Liver (tissue), 3 donors: ENCODE data around the gene STAC2.

Experiments used
- JUND ChIP-seq, 2 donors: IDR thresholded peaks; 2 replicates each; pipeline ENCODE4 v1.6.1; 2016; ENCODE audit warnings: antibody characterized with exemption in 2 of 2
- MAX ChIP-seq: IDR thresholded peaks from 2 replicates; pipeline ENCODE4 v1.6.1; 2016; ENCODE audit warnings: antibody characterized with exemption
- RAD21 ChIP-seq, 2 donors: IDR thresholded peaks; 2 replicates each; pipeline ENCODE4 v1.6.1; 2016; ENCODE audit warnings: antibody characterized with exemption in 2 of 2, mild to moderate bottlenecking in 2 of 2
- RXRA ChIP-seq, 2 donors: IDR thresholded peaks; 2 replicates each; pipeline ENCODE4 v1.6.1; 2017 to 2018; ENCODE audit warnings: antibody characterized with exemption in 2 of 2, mild to moderate bottlenecking in 1 of 2
- SP1 ChIP-seq: IDR thresholded peaks from 2 replicates; pipeline ENCODE4 v1.6.1; 2018; ENCODE audit warnings: antibody characterized with exemption, mild to moderate bottlenecking
- TAF1 ChIP-seq: conservative IDR thresholded peaks from 2 replicates; pipeline ENCODE4 v1.6.1; 2016; ENCODE audit warnings: antibody characterized with exemption, mild to moderate bottlenecking
- YY1 ChIP-seq: IDR thresholded peaks from 2 replicates; pipeline ENCODE4 v1.6.1; 2016; ENCODE audit warnings: antibody characterized with exemption, mild to moderate bottlenecking
- TF ChIP-seq, protein P1 (sequence below): fragments of 150-350 bp; IDR thresholded peaks from 2 replicates; pipeline ENCODE4 v1.5.1; 2017; ENCODE audit warnings: improper control_type of control experiment, low read depth, low read length; ENCODE audit not compliant: missing input control
- TF ChIP-seq, protein P2 (sequence below): IDR thresholded peaks from 2 replicates; pipeline ENCODE4 v1.6.1; 2016; ENCODE audit warnings: antibody characterized with exemption, mild to moderate bottlenecking
- donor health status: healthy.
- donor health status: healthy.

GRCh38 chr17:39205112-39205526, 20.6 kb downstream of the STAC2 start:
- TF ChIP-seq, protein P1, sequence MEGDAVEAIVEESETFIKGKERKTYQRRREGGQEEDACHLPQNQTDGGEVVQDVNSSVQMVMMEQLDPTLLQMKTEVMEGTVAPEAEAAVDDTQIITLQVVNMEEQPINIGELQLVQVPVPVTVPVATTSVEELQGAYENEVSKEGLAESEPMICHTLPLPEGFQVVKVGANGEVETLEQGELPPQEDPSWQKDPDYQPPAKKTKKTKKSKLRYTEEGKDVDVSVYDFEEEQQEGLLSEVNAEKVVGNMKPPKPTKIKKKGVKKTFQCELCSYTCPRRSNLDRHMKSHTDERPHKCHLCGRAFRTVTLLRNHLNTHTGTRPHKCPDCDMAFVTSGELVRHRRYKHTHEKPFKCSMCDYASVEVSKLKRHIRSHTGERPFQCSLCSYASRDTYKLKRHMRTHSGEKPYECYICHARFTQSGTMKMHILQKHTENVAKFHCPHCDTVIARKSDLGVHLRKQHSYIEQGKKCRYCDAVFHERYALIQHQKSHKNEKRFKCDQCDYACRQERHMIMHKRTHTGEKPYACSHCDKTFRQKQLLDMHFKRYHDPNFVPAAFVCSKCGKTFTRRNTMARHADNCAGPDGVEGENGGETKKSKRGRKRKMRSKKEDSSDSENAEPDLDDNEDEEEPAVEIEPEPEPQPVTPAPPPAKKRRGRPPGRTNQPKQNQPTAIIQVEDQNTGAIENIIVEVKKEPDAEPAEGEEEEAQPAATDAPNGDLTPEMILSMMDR: no peak
- TF ChIP-seq YY1: no peak
- no peak for TF ChIP-seq RAD21 (IDR thresholded peaks at IDR 0.05)
- TF ChIP-seq, protein P2, sequence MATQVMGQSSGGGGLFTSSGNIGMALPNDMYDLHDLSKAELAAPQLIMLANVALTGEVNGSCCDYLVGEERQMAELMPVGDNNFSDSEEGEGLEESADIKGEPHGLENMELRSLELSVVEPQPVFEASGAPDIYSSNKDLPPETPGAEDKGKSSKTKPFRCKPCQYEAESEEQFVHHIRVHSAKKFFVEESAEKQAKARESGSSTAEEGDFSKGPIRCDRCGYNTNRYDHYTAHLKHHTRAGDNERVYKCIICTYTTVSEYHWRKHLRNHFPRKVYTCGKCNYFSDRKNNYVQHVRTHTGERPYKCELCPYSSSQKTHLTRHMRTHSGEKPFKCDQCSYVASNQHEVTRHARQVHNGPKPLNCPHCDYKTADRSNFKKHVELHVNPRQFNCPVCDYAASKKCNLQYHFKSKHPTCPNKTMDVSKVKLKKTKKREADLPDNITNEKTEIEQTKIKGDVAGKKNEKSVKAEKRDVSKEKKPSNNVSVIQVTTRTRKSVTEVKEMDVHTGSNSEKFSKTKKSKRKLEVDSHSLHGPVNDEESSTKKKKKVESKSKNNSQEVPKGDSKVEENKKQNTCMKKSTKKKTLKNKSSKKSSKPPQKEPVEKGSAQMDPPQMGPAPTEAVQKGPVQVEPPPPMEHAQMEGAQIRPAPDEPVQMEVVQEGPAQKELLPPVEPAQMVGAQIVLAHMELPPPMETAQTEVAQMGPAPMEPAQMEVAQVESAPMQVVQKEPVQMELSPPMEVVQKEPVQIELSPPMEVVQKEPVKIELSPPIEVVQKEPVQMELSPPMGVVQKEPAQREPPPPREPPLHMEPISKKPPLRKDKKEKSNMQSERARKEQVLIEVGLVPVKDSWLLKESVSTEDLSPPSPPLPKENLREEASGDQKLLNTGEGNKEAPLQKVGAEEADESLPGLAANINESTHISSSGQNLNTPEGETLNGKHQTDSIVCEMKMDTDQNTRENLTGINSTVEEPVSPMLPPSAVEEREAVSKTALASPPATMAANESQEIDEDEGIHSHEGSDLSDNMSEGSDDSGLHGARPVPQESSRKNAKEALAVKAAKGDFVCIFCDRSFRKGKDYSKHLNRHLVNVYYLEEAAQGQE: no peak
- TF ChIP-seq SP1: no peak
- TF ChIP-seq JUND (IDR thresholded peaks at IDR 0.05): no peak
- TF ChIP-seq MAX: no peak
- TF ChIP-seq RXRA (IDR thresholded peaks at IDR 0.05): no peak
- TF ChIP-seq TAF1: no peak
